ENCODE data around the gene CFAP299.
"Not testable (repeated sequence)": the region's sequence is repeated elsewhere in the genome, so short reads cannot be mapped to it uniquely, and the experiment has no call there.

CFAP299 gene

GRCh38 chr4:80393246-80393969 is 57.9 kb downstream of the CFAP299 start:
- DNase-seq = no peak

- DNase-seq = no peak
Observed at GRCh38 chr4:80393970-80394250, 58.4 kb downstream of the CFAP299 start.

- no peak for DNase-seq
Observed at GRCh38 chr4:80407246-80407645, 71.7 kb downstream of the CFAP299 start.

GRCh38 chr4:80409809-80410208 is 74.3 kb downstream of the CFAP299 start:
- DNase-seq = no peak

- DNase-seq = no peak
Observed at GRCh38 chr4:80412322-80412721, 76.8 kb downstream of the CFAP299 start.

GRCh38 chr4:80413086-80413485 is 77.6 kb downstream of the CFAP299 start:
- DNase-seq = no peak

- no peak for DNase-seq
Observed at GRCh38 chr4:80417019-80417418, 81.5 kb downstream of the CFAP299 start.

GRCh38 chr4:80419946-80420345 is 84.4 kb downstream of the CFAP299 start:
- DNase-seq = no peak

GRCh38 chr4:80420638-80421037 is 85.1 kb downstream of the CFAP299 start:
- DNase-seq = no peak

GRCh38 chr4:80422727-80423404 is 87.3 kb downstream of the CFAP299 start:
- DNase-seq = no peak

- no peak for DNase-seq
Observed at GRCh38 chr4:80423553-80424224, 88.2 kb downstream of the CFAP299 start.

- no peak for DNase-seq
Observed at GRCh38 chr4:80424225-80424581, 88.7 kb downstream of the CFAP299 start.

- DNase-seq = no peak
Observed at GRCh38 chr4:80425124-80426100, 89.9 kb downstream of the CFAP299 start.

- no peak for DNase-seq
Observed at GRCh38 chr4:80431203-80431965, 95.9 kb downstream of the CFAP299 start.

- DNase-seq = no peak
Observed at GRCh38 chr4:80434238-80434637, 98.7 kb downstream of the CFAP299 start.

GRCh38 chr4:80438016-80438415 is 102.5 kb downstream of the CFAP299 start:
- DNase-seq = no peak

GRCh38 chr4:80439294-80440061 is 103.9 kb downstream of the CFAP299 start:
- not testable (repeated sequence) for DNase-seq

GRCh38 chr4:80446248-80446647 is 110.7 kb downstream of the CFAP299 start:
- DNase-seq = no peak

GRCh38 chr4:80446664-80447063 is 111.1 kb downstream of the CFAP299 start:
- DNase-seq = no peak

- no peak for DNase-seq
Observed at GRCh38 chr4:80447493-80447892, 112.0 kb downstream of the CFAP299 start.

GRCh38 chr4:80448056-80448455 is 112.5 kb downstream of the CFAP299 start:
- no peak for DNase-seq

- no peak for DNase-seq
Observed at GRCh38 chr4:80452055-80452454, 116.5 kb downstream of the CFAP299 start.
